ENCODE data around the gene MAP2K4. TPM values are rescaled to one million over a fixed set of nuclear protein-coding genes. Genes with fewer than 3 reads are reported as not detected.

MAP2K4 gene
- total RNA-seq, 2 donors from 2014 or later, result 26.2 to 42.1 TPM

GRCh38 chr17:12077773-12078172, 57.1 kb downstream of the MAP2K4 start:
- no peak for DNase-seq (ENCODE audit: low spot score)
- Histone ChIP-seq H3K4me1 (replicated peaks) (no peaks in the 10 kb centered on the region), H3K36me3 (no peaks in the 10 kb centered on the region), H3K27me3 (replicated peaks; ENCODE audit: insufficient read depth) (no peaks in the 10 kb centered on the region), H3K27ac (no peak overlapping the region), H3K9me3 (no peaks in the 10 kb centered on the region), H3K4me3 (no peak overlapping the region)
- WGBS, result 93% methylated on average over 2 of the region's 2 CpGs
- intact Hi-C loops (cut with DNase I), result no loop called here
- TF ChIP-seq CTCF (IDR thresholded peaks at IDR 0.05) (no peak), POLR2A (IDR thresholded peaks at IDR 0.05) (no peak)

GRCh38 chr17:12078791-12079190, 58.1 kb downstream of the MAP2K4 start:
- H3K4me1 ChIP-seq (replicated peaks), result no peaks in the 10 kb centered on the region
- no peak overlapping the region for H3K4me3 ChIP-seq
- no peak overlapping the region for H3K27ac ChIP-seq
- TF ChIP-seq POLR2AphosphoS5 (IDR thresholded peaks at IDR 0.05), result no peak
- no peak for TF ChIP-seq CTCF (IDR thresholded peaks at IDR 0.05)
- TF ChIP-seq POLR2A (IDR thresholded peaks at IDR 0.05), result no peak
- no peaks in the 10 kb centered on the region for H3K9me3 ChIP-seq
- intact Hi-C loops (cut with DNase I), result no loop called here
- H3K27me3 ChIP-seq (replicated peaks; ENCODE audit: insufficient read depth), result no peaks in the 10 kb centered on the region
- 45% methylated on average over 2 of the region's 2 CpGs for WGBS
- H3K36me3 ChIP-seq, result no peaks in the 10 kb centered on the region
- no peak for DNase-seq (ENCODE audit: low spot score)

- Histone ChIP-seq H3K27ac (no peak overlapping the region), H3K27me3 (replicated peaks; ENCODE audit: insufficient read depth) (no peaks in the 10 kb centered on the region), H3K4me3 (no peak overlapping the region), H3K9me3 (no peaks in the 10 kb centered on the region), H3K4me1 (replicated peaks) (no peaks in the 10 kb centered on the region), H3K36me3 (no peaks in the 10 kb centered on the region)
- DNase-seq (ENCODE audit: low spot score), result no peak
- 75% methylated on average over 8 of the region's 8 CpGs for WGBS
- TF ChIP-seq CTCF (IDR thresholded peaks at IDR 0.05) (no peak), POLR2AphosphoS5 (IDR thresholded peaks at IDR 0.05) (no peak), POLR2A (IDR thresholded peaks at IDR 0.05) (no peak)
- intact Hi-C loops (cut with DNase I), result no loop called here
Observed at GRCh38 chr17:12081720-12082119, 61.0 kb downstream of the MAP2K4 start.

GRCh38 chr17:12085076-12085949, 64.6 kb downstream of the MAP2K4 start:
- Histone ChIP-seq H3K27ac (no peak overlapping the region), H3K27me3 (replicated peaks; ENCODE audit: insufficient read depth) (no peaks in the 10 kb centered on the region), H3K4me3 (no peak overlapping the region), H3K9me3 (no peaks in the 10 kb centered on the region), H3K4me1 (replicated peaks) (no peaks in the 10 kb centered on the region), H3K36me3 (no peaks in the 10 kb centered on the region)
- DNase-seq (ENCODE audit: low spot score), result no peak
- intact Hi-C loops (cut with DNase I), result no loop called here
- 94% methylated on average over 4 of the region's 4 CpGs for WGBS
- TF ChIP-seq CTCF (IDR thresholded peaks at IDR 0.05) (no peak), POLR2A (IDR thresholded peaks at IDR 0.05) (no peak), POLR2AphosphoS5 (IDR thresholded peaks at IDR 0.05) (no peak)

- H3K36me3 ChIP-seq, result no peaks in the 10 kb centered on the region
- no peak for DNase-seq (ENCODE audit: low spot score)
- H3K27ac ChIP-seq, result no peak overlapping the region
- no peak overlapping the region for H3K4me3 ChIP-seq
- 100% methylated on average over 1 of the region's 1 CpG for WGBS
- H3K4me1 ChIP-seq (replicated peaks), result no peaks in the 10 kb centered on the region
- H3K27me3 ChIP-seq (replicated peaks; ENCODE audit: insufficient read depth), result no peaks in the 10 kb centered on the region
- intact Hi-C loops (cut with DNase I), result no loop called here
- no peak for TF ChIP-seq POLR2A (IDR thresholded peaks at IDR 0.05)
- TF ChIP-seq POLR2AphosphoS5 (IDR thresholded peaks at IDR 0.05), result no peak
- TF ChIP-seq CTCF (IDR thresholded peaks at IDR 0.05), result no peak
- no peaks in the 10 kb centered on the region for H3K9me3 ChIP-seq
Observed at GRCh38 chr17:12088035-12088434, 67.4 kb downstream of the MAP2K4 start.

Data from prostate gland (tissue), 2 donors.